Measurements from ENCODE around the gene UPB1. TPM values are rescaled to one million over a fixed set of nuclear protein-coding genes. Genes with fewer than 3 reads are reported as not detected.

The UPB1 gene
- total and polyA plus RNA-seq, 4 donors, result 7.1 to 115 (median 58.8) TPM

DNA sequence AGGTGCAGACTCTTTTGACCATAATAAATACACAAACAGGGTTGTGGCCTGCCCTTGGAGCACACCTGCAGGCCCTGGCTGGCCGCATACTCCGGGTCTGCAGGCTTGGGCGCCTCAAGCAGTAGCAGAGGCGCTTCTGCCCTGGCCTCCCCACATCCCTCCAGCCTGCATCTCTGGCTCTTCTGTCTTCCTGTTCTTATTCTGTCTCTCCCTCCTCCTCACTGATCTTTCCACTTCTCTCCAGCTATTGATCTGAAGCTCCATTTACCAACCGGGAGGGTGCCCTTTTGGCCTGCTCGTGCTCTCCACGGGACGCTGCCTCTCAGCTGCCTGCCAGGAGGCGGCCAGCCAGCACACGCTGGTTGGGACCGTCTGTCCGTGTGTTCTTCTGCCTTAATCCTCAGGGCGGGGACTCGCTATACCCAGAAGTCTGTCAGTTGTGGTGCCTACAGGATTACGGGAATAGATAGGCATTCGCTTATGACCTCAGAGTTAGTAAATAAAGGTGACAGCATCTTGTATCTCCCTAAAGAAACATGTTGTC lies 5.2 kb downstream of the UPB1 start (continued):
- TF ChIP-seq ATF3 (IDR thresholded peaks at IDR 0.05) (no peak), FOXA2 (IDR thresholded peaks at IDR 0.05) (peak; percentile 45)
- TF ChIP-seq, protein P1, sequence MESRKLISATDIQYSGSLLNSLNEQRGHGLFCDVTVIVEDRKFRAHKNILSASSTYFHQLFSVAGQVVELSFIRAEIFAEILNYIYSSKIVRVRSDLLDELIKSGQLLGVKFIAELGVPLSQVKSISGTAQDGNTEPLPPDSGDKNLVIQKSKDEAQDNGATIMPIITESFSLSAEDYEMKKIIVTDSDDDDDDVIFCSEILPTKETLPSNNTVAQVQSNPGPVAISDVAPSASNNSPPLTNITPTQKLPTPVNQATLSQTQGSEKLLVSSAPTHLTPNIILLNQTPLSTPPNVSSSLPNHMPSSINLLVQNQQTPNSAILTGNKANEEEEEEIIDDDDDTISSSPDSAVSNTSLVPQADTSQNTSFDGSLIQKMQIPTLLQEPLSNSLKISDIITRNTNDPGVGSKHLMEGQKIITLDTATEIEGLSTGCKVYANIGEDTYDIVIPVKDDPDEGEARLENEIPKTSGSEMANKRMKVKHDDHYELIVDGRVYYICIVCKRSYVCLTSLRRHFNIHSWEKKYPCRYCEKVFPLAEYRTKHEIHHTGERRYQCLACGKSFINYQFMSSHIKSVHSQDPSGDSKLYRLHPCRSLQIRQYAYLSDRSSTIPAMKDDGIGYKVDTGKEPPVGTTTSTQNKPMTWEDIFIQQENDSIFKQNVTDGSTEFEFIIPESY (IDR thresholded peaks at IDR 0.05), result peak; percentile 77
- TF ChIP-seq, protein P2, sequence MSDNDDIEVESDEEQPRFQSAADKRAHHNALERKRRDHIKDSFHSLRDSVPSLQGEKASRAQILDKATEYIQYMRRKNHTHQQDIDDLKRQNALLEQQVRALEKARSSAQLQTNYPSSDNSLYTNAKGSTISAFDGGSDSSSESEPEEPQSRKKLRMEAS (IDR thresholded peaks at IDR 0.05), result peak; percentile 78

- DNase-seq (ENCODE audit: low spot score), result no peak
- Histone ChIP-seq H3K9ac (ENCODE audit: low read depth in 1 of 2, low read length in 2 of 2) (peak overlapping the region in 1 of 2 donors; percentile 74), H3K27ac (ENCODE audit: low read depth in 1 of 2, low read length in 2 of 2) (peak overlapping the region; percentile 81 to 88), H3K36me3 (ENCODE audit: control insufficient read depth in 4 of 4, insufficient read depth in 3 of 4, low read depth in 1 of 4, low read length in 3 of 4) (peaks cover 0 to 9% (median 0%) of the 10 kb centered on the region in 4 donors), H3K9me3 (ENCODE audit: control insufficient read depth in 4 of 4, low read length in 3 of 4) (no peaks in the 10 kb centered on the region), H3K4me3 (ENCODE audit: low read depth in 1 of 3, low read length in 3 of 3) (no peak overlapping the region), H3K27me3 (ENCODE audit: control insufficient read depth in 4 of 4, insufficient read depth in 4 of 4, low read length in 3 of 4) (no peaks in the 10 kb centered on the region), H3K4me1 (ENCODE audit: control insufficient read depth in 4 of 4, insufficient read depth in 4 of 4, low read length in 3 of 4) (peaks cover 5 to 94% (median 74%) of the 10 kb centered on the region in 4 donors)
- 60% methylated on average over 8 of the region's 8 CpGs for WGBS
- TF ChIP-seq JUND (IDR thresholded peaks at IDR 0.05) (no peak), HNF4A (conservative IDR thresholded peaks at IDR 0.05) (no peak), FOXA2 (IDR thresholded peaks at IDR 0.05) (no peak), ATF3 (IDR thresholded peaks at IDR 0.05) (no peak), SP1 (IDR thresholded peaks at IDR 0.05) (no peak), GABPA (IDR thresholded peaks at IDR 0.05 in 1 of 2, conservative IDR thresholded peaks at IDR 0.05 in 1 of 2) (no peak), RAD21 (IDR thresholded peaks at IDR 0.05) (no peak), REST (IDR thresholded peaks at IDR 0.05) (no peak), EGR1 (IDR thresholded peaks at IDR 0.05; ENCODE audit: low read depth in 2 of 2) (no peak), HNF4G (IDR thresholded peaks at IDR 0.05) (no peak), RXRA (IDR thresholded peaks at IDR 0.05) (no peak), FOXA1 (IDR thresholded peaks at IDR 0.05) (no peak), TAF1 (conservative IDR thresholded peaks at IDR 0.05) (no peak), NR2F2 (IDR thresholded peaks at IDR 0.05) (no peak), YY1 (IDR thresholded peaks at IDR 0.05) (no peak)
- TF ChIP-seq, protein P3, sequence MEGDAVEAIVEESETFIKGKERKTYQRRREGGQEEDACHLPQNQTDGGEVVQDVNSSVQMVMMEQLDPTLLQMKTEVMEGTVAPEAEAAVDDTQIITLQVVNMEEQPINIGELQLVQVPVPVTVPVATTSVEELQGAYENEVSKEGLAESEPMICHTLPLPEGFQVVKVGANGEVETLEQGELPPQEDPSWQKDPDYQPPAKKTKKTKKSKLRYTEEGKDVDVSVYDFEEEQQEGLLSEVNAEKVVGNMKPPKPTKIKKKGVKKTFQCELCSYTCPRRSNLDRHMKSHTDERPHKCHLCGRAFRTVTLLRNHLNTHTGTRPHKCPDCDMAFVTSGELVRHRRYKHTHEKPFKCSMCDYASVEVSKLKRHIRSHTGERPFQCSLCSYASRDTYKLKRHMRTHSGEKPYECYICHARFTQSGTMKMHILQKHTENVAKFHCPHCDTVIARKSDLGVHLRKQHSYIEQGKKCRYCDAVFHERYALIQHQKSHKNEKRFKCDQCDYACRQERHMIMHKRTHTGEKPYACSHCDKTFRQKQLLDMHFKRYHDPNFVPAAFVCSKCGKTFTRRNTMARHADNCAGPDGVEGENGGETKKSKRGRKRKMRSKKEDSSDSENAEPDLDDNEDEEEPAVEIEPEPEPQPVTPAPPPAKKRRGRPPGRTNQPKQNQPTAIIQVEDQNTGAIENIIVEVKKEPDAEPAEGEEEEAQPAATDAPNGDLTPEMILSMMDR (IDR thresholded peaks at IDR 0.05; ENCODE audit: low read depth, low read length, missing input control), result no peak
- TF ChIP-seq, protein P2 (IDR thresholded peaks at IDR 0.05), result no peak
- TF ChIP-seq, protein P1 (IDR thresholded peaks at IDR 0.05), result no peak
Measured at GRCh38 chr22:24501301-24502005, 6.3 kb downstream of the UPB1 start.

All from liver (tissue), 9 donors.